ENCODE data around the gene THOC2. TPM values are rescaled to one million over a fixed set of nuclear protein-coding genes. Genes with fewer than 3 reads are reported as not detected.

THOC2 gene
- total and polyA plus RNA-seq, 10 of the 15 experiments (the other 5 are each of a cell fraction or from before 2014, with no cell fraction given), result 64.8 to 136 (median 75.1) TPM

DNA sequence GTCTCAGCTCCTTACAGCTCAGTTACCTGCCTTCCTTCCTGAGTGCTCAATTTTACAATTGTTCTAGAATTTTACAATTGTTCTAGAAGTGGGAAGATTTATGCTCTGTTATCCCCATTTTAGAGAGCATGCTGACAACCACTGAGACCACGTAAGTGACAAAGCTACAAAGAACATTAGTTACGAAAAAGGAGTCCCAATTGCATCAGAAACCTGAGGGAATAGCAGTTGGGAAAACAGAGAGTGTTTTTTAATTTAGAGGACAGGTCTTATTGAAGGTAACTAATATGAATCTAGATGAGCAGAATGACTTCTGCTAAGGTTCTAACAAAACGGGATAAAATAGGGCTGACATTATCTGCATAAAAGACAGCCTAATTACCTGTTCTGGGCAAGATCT is 103.3 kb downstream of the THOC2 start (continued):
- TF ChIP-seq, protein P1, sequence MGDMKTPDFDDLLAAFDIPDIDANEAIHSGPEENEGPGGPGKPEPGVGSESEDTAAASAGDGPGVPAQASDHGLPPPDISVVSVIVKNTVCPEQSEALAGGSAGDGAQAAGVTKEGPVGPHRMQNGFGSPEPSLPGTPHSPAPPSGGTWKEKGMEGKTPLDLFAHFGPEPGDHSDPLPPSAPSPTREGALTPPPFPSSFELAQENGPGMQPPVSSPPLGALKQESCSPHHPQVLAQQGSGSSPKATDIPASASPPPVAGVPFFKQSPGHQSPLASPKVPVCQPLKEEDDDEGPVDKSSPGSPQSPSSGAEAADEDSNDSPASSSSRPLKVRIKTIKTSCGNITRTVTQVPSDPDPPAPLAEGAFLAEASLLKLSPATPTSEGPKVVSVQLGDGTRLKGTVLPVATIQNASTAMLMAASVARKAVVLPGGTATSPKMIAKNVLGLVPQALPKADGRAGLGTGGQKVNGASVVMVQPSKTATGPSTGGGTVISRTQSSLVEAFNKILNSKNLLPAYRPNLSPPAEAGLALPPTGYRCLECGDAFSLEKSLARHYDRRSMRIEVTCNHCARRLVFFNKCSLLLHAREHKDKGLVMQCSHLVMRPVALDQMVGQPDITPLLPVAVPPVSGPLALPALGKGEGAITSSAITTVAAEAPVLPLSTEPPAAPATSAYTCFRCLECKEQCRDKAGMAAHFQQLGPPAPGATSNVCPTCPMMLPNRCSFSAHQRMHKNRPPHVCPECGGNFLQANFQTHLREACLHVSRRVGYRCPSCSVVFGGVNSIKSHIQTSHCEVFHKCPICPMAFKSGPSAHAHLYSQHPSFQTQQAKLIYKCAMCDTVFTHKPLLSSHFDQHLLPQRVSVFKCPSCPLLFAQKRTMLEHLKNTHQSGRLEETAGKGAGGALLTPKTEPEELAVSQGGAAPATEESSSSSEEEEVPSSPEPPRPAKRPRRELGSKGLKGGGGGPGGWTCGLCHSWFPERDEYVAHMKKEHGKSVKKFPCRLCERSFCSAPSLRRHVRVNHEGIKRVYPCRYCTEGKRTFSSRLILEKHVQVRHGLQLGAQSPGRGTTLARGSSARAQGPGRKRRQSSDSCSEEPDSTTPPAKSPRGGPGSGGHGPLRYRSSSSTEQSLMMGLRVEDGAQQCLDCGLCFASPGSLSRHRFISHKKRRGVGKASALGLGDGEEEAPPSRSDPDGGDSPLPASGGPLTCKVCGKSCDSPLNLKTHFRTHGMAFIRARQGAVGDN (IDR thresholded peaks at IDR 0.05), result no peak
- TF ChIP-seq, protein P2, sequence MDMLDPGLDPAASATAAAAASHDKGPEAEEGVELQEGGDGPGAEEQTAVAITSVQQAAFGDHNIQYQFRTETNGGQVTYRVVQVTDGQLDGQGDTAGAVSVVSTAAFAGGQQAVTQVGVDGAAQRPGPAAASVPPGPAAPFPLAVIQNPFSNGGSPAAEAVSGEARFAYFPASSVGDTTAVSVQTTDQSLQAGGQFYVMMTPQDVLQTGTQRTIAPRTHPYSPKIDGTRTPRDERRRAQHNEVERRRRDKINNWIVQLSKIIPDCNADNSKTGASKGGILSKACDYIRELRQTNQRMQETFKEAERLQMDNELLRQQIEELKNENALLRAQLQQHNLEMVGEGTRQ (IDR thresholded peaks at IDR 0.05; ENCODE audit: borderline replicate concordance, low read depth, low read length), result no peak
- TF ChIP-seq BHLHE40 (IDR thresholded peaks at IDR 0.05; ENCODE audit: borderline replicate concordance in 1 of 2, low read depth in 2 of 2, low read length in 1 of 2), result no peak

DNA sequence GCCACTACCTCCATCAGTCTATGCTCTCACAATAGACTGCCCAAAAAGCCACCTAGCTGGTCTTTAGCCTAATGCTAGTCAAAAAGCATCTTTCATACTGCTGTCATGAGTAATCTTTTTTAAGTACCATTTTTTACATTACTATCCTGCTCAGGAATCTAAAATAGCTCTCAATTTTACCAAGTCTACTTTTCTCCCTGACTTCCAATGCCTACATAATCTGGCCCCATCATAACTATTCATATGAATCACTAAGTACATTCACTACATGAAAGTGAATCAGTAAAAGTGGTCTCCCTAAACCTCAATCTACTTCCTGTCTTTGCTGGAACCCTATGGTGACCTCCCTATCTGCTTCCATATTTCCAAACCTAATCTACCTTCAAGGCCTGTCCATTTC is 105.9 kb downstream of the THOC2 start:
- Histone ChIP-seq H3K27ac (ENCODE audit: control insufficient read depth, insufficient read depth) (no peak overlapping the region), H3K9me3 (replicated peaks; ENCODE audit: control insufficient read depth, insufficient read depth, low read length) (no peaks in the 10 kb centered on the region), H3K9ac (ENCODE audit: control insufficient read depth, insufficient read depth, low read length) (no peak overlapping the region), H4K20me1 (ENCODE audit: control insufficient read depth, insufficient read depth) (no peaks in the 10 kb centered on the region), H3K79me2 (ENCODE audit: control insufficient read depth, insufficient read depth, low read length) (no peaks in the 10 kb centered on the region), H3K4me2 (ENCODE audit: control insufficient read depth, insufficient read depth) (no peak overlapping the region), H3K36me3 (ENCODE audit: control insufficient read depth in 2 of 2, insufficient read depth in 2 of 2, low read length in 1 of 2) (peaks cover 0 to 15% of the 10 kb centered on the region in 2 experiments; a peak in 2 of 4 replicates), H3K4me1 (ENCODE audit: control insufficient read depth, insufficient read depth, low read length) (no peaks in the 10 kb centered on the region), H3K27me3 (replicated peaks in 1 of 2; ENCODE audit: control insufficient read depth in 2 of 2, insufficient read depth in 2 of 2, low read length in 1 of 2) (no peaks in the 10 kb centered on the region), H3K4me3 (no peak overlapping the region), H2AFZ (ENCODE audit: control insufficient read depth, low read depth, low read length) (no peak overlapping the region)
- in situ Hi-C loops (cut with MboI), result no loop called here
- no TSS peak for BruUV-seq (replicated peaks)
- ChIA-PET RAD21 (ENCODE audit: unreplicated experiment) (no interaction called here), POLR2A (no interaction called here), SMC1A (ENCODE audit: uncharacterized antibody, unreplicated experiment) (interaction anchor here (2.5 to 3.1 kb wide), 2 partner anchors 10 to 14 kb away, joined by 13 to 14 read pairs; no protein-coding TSS in a partner anchor), CTCF (interaction anchor here (1.5 kb wide), 1 partner anchor 10 kb away, joined by 4 read pairs; no protein-coding TSS in a partner anchor)
- FAIRE-seq, result no peak
- intact Hi-C loops (cut with micrococcal nuclease; ENCODE audit: unreplicated experiment), result no loop called here
- no peak for ATAC-seq
- no peak for DNase-seq (ENCODE audit: low read depth, low spot score)
- no peak for TF ChIP-seq CBX3 (IDR thresholded peaks at IDR 0.05; ENCODE audit: borderline replicate concordance, low read depth)
- peak; percentile 52 for TF ChIP-seq RUNX3 (IDR thresholded peaks at IDR 0.05; ENCODE audit: low read length)

Data from GM12878 (cell line).